Stimulated activated CD4-positive, alpha-beta T cell treated with anti-CD3 and anti-CD28 coated beads, Interleukin-4, amount 100 ng/mL, for 24 hours (primary cell): ENCODE measurements around the gene ATP13A5.

Experiments used
- DNase-seq: peaks from one replicate; pipeline ENCODE4 v3.0.0-alpha.2; 2020

ATP13A5 gene, protein sequence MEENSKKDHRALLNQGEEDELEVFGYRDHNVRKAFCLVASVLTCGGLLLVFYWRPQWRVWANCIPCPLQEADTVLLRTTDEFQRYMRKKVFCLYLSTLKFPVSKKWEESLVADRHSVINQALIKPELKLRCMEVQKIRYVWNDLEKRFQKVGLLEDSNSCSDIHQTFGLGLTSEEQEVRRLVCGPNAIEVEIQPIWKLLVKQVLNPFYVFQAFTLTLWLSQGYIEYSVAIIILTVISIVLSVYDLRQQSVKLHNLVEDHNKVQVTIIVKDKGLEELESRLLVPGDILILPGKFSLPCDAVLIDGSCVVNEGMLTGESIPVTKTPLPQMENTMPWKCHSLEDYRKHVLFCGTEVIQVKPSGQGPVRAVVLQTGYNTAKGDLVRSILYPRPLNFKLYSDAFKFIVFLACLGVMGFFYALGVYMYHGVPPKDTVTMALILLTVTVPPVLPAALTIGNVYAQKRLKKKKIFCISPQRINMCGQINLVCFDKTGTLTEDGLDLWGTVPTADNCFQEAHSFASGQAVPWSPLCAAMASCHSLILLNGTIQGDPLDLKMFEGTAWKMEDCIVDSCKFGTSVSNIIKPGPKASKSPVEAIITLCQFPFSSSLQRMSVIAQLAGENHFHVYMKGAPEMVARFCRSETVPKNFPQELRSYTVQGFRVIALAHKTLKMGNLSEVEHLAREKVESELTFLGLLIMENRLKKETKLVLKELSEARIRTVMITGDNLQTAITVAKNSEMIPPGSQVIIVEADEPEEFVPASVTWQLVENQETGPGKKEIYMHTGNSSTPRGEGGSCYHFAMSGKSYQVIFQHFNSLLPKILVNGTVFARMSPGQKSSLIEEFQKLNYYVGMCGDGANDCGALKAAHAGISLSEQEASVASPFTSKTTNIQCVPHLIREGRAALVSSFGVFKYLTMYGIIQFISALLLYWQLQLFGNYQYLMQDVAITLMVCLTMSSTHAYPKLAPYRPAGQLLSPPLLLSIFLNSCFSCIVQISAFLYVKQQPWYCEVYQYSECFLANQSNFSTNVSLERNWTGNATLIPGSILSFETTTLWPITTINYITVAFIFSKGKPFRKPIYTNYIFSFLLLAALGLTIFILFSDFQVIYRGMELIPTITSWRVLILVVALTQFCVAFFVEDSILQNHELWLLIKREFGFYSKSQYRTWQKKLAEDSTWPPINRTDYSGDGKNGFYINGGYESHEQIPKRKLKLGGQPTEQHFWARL

GRCh38 chr3:193378706-193379105 lies at the start of gene ATP13A5:
ATP13A5 (minus strand) TSS chr3:193378753; CDS start chr3:193378725, 28 bp downstream.
- DNase-seq = no peak

DNA sequence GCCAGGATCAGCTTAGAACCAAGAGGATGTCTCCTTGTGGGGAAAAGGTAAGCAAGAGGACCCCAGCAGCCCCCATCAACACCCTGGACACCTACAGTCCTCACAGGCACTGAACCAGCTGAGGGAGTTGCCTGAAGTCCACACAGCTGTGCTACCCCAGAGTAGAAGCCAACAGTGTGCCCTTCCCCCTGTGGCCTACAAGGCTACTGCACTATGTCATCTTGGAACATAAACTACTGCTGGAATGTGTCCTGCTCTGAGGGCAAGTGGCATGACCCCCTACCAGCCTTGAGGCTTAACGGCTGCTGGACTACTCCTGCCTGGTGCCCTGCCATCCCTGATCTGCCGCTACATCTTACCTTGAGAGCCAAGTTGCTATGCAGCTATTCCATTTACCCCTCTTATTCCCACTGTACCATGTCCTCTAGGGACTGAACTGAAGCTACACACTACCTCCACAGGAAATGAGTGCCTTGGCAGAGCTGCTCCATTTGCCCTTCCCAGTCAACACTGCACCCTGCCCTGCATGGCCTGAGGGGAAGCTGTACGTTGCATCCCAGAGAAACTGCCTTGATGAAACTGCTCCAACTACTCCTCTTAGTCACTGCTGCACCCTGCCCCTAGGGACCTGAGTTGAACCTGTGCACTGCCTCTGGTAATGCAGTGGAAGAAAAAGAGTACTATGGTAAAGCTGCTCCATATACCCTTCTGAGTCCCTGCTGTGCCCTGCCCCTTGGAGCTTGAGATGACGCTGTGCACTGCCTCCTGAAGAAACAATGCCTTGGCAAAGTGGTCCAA lies 40.2 kb upstream of the ATP13A5 start:
- DNase-seq = no peak

- DNase-seq = no peak
Measured at GRCh38 chr3:193416629-193417028, 38.1 kb upstream of the ATP13A5 start.

DNA sequence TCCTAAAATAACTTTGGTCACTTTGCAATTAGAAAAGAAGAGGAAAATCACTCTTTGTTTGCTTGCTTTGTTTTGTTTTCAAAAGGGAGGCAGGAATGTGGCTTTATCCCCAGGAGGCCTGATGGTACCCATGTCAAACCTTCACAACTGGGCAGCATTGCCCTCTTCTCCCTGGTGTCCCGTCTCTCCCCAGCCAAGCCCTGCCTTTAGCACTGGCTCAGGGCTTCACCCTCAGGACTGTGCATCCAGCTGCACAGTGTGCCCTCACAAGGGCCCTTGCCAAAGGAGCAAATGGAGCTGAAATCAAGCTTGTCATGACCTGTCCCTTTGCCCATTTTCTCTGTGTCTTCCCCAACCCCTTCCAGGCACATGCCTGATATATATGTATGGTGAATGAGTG lies 29.1 kb upstream of the ATP13A5 start:
- DNase-seq = no peak

DNA sequence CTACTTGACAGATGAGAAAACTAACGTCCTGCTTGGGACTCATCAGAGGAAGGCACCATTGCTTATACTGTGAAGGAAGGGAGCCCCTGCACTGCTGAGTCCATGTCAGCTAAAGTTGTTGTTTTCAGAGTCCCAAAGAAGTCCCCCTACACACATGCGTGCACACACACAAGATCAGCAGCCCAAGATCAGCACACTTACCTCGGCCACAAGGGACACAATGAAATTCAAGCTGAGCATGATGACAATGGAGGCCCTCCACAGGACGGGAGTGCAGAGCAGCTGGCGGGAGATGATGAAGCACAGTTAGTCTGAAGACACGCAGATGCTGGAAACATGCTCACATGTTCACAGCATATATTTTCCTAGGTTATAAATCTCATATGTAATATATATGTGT lies 28.6 kb upstream of the ATP13A5 start:
- no peak for DNase-seq

DNA sequence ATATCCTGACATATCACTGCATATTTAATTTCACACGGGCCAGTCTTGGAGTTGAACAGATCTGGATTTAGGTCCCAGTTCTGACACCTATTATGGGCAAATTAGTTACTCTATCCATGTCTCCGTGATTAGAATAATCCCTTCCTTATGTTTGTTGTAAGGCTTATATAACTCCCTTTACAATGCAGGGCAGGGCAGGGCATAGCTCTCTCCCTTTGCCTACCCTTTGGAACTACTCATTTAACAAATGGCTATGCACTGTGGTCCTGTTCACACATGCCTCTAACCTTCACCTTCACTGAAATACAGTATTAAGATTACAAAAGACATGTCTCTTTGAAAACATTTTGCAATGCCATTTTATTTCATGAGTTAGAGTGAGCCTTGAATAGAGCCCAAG lies 24.8 kb upstream of the ATP13A5 start:
- no peak for DNase-seq

DNA sequence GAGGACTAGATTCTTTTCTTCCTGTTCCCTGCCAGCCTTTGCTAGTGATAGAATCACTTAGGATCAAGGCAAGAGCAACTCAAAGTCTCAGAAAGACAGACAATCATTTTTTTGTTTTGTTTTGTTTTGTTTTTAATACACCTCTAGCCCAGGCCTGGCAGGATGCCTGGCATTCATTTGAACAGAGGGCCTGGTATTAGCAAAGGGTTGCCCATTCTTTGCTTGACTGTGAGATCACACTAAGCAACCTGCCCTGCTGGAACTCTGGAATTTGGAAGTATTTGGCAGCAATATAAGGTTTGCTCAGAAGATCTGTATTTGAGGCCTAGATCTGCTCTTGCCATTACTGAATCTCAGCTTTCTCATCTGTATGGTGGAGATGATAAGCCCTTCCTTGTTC lies 21.8 kb upstream of the ATP13A5 start:
- DNase-seq = no peak

DNA sequence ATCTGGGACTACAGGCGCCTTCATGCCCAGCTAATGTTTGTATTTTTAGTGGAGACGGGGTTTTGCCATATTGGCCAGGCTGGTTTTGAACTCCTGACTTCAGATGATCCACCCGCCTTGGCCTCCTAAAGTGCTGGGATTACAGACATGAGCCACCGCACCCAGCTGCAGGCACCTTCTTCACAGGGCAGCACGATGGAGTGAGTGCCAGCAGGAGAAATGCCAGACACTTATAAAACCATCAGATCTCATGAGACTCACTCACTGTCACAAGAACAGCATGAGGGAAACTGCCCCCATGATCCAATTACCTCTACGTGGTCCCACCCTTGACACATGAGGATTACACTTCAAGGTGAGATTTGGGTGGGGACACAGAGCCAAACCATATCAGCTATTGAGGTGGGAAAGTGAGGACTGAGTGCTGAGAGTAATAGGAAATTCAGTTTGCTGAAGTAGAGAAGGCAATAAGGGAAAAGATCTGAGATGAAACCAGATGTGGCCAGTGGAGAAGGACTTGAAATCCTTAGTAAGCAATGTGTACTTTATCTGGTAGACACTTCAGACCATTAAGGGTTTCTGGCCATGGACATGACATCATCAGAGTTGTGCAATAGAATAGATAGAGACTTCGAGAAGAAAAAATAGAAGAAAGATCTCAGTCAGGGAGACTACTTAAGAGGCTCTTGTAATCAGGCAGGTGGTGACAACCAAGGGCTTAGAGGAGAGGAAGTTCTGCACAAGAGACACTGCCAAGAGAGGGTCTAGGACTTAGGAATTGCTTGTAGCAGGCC lies 18.1 kb upstream of the ATP13A5 start:
- DNase-seq = no peak

- DNase-seq = no peak
Measured at GRCh38 chr3:193391902-193392301, 13.3 kb upstream of the ATP13A5 start.

DNA sequence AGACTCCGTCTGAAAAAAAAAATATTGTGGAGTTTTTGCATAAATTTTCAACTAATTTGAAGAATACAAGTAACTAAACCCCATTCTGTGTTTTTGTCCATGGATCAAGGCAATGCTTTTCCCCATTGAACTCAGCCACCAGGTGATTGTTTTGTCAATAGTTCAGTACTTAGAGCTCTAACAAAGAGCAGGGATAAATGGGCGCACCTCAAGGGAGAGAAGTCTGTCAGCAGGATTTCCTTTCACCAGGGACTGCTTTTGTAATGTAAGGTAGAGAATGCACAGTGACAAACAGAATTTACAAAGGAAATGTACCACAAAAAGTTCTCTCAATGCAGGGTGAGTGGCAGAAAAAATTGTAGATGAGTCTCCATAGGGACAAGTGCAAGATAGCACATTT lies 10.8 kb upstream of the ATP13A5 start:
- no peak for DNase-seq

- no peak for DNase-seq
Measured at GRCh38 chr3:193388361-193388760, 9.8 kb upstream of the ATP13A5 start.

- no peak for DNase-seq
Measured at GRCh38 chr3:193387596-193387995, 9.0 kb upstream of the ATP13A5 start.

- no peak for DNase-seq
Measured at GRCh38 chr3:193377591-193377990, 962 bp downstream of the ATP13A5 start.

- no peak for DNase-seq
Measured at GRCh38 chr3:193375614-193376013, 2.9 kb downstream of the ATP13A5 start.

DNA sequence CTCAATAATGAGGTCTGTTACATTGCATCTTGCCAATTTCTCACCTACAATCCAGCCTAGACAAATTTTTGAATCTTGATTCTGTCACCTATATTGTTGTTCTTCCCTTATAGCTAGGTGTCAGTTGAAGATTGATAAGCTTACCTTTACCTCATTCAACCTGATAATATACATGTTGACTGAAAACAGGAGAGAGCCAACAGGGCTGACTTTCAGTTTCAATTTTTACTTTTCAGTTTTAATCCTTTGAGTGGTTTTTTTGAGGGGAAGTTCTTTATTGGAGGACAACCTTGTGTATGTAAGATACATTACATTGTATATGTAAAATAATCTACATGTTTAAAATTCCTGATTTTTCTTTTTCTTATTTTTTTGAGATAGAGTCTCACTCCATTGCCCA lies 5.8 kb downstream of the ATP13A5 start:
- DNase-seq = no peak

DNA sequence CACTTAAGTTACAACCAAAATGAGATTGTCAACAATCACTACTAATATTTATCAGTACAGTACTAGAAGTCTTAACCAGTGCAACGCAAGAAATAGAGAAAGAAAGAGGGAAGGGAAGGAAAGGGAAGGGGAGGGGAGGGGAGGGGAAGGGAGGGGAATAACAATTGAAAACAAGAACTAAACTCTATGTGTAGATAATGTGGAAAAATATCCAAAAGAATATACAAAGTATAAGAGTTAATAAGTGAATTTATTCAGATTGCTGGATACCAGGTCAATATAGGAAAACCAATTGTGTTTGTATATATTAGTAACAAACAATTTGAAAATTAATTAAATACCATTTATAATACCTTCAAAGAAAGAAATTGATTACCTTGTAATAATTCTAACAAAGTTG lies 10.7 kb downstream of the ATP13A5 start:
- DNase-seq = no peak

DNA sequence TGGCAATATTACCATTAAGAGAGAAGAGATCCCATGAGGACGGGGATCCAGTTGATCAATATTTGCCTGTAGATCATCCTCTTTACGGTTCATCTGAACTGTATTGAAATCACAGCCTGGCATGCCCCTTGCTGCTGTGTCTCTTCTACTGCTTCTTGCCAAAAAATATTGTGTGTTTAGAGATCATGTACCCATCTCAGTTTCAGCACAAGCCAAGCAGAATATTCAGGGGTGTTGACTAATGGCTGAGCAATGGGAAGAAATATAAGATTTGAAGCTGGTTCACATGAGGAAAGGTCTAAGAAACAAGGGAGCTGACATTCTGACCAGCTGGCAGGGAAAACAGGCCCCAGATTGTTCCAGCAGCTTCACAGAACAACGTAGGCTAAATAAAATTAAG lies 21.3 kb downstream of the ATP13A5 start:
- no peak for DNase-seq

GRCh38 chr3:193354423-193354822 lies 24.1 kb downstream of the ATP13A5 start:
- DNase-seq = no peak

DNA sequence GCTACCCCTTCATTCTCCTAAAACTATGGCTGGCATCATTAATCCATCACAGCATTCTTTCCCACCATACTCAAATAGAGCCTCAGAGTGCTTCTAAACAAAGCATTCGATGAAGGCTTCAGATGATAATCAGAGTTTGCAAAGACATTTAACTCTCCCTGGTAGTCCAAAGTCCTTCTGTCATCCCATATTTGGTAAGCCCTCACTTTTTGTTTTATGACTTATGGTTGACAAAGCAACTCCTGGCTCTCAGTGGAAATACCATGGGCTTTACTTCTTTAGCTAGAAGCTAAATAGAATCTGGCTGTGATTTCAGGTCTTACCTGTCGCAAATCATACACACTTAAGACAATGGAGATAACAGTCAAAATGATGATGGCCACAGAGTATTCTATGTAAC lies 27.8 kb downstream of the ATP13A5 start:
- no peak for DNase-seq

DNA sequence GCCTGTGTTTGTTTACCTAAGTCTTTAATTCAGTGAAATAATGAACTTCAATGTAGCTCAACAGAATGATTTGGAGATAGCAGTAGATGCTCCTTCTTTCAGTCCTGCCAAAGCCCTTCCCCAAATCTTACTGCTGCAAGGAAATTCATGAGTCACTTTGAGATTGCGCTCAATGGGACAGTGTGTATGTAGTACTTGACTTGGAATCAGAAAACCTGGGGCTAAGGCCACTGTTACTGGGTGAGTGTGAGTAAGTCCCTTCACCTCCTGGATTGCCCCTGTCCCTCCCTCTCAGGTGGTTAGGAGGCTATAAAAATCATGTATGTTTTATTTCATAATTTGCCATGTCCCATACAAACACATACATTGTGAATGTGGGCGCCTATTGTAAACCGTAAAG lies 29.9 kb downstream of the ATP13A5 start:
- no peak for DNase-seq
